NCI-H446 treated with DMSO at 0.1 percent for 48 hours (cell line): Measurements from ENCODE around the gene DAW1.
"Not testable (repeated sequence)": the region's sequence is repeated elsewhere in the genome, so short reads cannot be mapped to it uniquely, and the experiment has no call there.

ENCODE experiments used
- DNase-seq: peaks from one replicate; lab custom pipeline; 2025; lab: John Stamatoyannopoulos, UW

Gene DAW1, protein sequence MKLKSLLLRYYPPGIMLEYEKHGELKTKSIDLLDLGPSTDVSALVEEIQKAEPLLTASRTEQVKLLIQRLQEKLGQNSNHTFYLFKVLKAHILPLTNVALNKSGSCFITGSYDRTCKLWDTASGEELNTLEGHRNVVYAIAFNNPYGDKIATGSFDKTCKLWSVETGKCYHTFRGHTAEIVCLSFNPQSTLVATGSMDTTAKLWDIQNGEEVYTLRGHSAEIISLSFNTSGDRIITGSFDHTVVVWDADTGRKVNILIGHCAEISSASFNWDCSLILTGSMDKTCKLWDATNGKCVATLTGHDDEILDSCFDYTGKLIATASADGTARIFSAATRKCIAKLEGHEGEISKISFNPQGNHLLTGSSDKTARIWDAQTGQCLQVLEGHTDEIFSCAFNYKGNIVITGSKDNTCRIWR

DNA sequence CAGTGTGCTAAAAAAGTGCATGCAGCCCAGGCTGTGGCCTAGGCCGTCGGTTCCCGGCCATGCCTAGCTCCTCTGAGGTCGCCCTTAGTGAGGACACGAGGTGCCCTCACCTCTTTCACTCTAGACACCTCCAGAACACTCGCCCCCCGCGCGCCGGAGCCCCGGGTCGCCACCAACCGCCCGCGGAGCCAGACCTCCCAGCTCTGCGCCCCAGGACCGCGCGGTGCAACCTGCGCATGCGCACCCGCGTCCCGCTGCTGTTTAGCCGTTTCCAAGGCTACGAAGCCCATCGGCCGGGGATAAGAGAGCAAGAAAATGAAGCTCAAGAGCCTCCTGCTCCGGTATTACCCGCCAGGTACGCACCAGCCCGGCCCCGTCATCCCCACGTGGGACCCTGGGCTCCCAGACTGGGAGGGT lies at the start of gene DAW1:
Gene DAW1, plus strand, starts transcription at position 257 of the 417 bp plus-strand sequence. Its CDS starts 59 bp downstream, at position 316.
- DNase-seq, result no peak

DNA sequence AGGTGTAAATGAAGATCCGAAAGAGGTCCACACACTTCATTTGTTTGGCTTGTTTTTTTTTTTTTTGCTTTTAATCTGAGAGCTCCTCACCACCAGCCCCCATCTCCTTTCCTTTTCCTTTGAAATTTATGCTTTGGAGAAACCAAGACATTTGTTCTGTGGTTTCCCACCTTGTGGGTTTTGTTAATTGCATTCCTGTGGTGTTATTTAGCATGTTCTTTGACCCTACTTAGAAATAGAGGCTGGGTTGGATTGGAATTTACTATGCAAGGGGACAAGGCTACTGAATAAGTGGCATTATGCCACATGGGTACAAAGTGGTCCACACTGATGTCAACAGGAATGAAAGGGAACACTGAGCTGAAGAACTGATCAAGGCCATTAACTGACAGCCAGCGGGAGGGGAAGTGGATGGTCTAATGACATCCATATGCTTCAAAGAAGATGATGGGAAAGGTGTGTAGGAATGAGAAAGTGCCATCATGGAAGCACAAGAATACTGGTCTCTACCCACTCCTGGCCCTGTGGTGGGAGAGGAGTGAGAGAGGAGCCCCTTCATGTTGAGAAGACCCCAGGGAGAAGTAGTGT lies 48.9 kb upstream of the DAW1 start:
- no peak for DNase-seq

DNA sequence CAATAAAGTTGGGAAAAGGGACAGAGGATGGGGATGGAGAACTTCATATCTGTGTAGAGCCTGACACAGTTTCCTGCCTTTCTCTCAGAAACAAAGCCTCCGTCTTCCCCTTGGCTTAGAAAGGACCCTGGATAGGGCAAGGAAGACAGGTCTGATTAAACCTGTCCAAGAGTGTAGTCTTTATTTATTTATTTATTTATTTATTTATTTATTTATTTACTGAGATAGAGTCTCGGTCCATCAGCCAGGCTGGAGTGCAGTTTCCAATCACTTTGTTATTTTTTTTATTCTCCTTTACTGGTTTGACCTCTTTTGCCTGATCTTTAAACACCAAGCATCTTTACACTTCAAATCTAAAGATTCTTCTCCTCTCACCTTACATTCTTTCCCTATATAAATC lies 47.5 kb upstream of the DAW1 start:
- DNase-seq, result no peak

DNA sequence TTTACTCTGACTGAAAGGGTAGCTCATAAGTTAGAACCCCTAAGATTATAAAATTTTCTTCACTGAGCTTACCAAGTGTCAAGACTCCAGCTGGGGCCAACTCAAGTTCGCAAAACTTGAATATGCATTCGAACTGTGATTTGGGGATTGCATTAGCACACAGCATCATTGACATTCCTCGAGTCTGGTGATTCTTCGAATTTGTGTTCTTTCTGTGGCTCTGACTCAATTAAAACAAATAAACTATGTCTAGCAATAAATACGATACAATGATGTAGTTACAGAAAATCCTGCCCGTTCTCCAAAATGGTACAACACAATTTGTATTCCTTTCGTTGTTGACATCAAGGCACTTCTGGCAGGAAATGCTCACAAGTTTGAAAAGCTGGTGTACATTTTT lies 46.7 kb upstream of the DAW1 start:
- DNase-seq, result no peak

DNA sequence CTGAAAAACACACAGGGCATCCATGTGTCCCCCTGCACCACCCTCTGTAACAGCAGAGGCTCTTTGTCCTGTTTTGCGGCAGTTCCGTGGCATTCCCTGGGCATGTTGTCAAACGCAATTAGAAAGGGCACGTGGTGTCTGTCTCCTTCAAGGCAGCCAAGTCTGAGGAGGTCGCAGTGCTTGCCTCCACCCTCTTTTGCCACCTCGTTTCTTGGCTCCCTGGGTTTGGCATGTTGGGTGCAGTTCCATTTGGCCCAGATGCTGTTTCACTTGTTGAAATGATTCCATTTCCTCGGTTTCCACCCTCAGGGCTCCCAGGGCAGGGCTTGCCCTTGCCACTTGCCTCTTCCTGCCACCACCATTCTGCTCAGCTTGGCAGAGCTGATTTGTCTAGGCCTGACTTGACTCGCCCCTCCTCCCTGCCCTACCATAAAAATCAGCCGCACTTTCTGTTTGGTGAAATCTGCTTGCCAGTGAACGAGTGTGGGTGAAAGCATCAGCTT lies 45.4 kb upstream of the DAW1 start:
- DNase-seq, result no peak

DNA sequence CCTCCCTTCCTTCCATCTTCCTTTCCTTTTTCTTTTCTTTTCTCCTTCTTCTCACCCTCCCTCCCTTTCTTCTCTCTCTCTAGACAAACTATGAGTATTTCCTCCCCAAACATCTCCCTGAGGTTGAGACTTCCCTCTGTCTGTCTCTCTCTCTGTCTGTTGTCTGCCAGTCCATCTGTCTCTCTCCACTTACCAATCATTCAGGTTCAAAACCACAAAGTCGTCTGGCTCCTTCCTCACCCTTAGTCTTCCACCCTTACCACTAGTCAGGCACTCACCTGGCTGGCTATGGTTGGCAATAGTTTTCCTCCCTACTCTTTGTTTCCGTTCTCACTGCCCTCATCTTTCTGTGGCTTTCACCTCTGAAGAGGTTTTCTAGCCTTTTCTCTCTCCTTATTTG lies 44.9 kb upstream of the DAW1 start:
- no peak for DNase-seq

DNA sequence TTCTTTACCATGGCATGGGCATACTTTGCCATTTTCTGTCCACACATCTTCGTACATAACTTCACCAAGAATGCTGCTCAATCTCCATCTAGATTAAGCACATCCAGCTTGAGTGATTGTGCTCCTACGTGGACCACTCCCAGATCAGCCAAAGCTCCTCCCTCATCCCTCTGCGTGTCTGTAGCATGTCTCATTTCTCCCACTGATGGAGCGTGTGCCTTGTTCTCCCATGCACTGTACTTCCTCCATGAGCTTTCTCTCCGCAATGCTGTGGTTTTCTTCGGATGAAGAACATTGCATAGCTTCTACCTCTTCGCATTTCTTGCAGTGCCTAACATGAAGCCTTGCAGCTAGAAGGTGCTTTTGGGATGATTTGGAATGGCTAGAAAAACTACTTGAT lies 44.3 kb upstream of the DAW1 start:
- DNase-seq, result no peak

DNA sequence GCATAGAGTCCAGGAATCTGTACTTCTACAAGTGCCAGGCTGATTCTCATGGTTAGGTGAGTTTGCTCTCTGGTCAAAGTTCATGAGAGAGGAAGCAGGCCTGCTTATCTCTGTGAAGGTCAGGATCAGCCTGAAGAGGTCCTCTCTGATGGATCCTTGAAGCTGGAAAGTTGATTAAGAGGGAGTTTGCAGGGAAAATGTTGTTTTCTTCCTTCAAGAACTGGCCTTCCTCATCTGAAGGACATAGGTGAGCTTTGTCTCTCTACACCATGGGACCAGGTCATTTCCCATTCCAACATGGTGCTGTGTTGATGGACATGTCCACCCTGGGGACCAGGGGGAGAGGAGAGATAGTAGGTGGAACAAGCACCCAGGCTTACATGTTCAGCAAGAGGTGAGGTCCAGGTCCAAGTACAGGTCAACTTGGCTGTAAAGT lies 42.9 kb upstream of the DAW1 start:
- no peak for DNase-seq

DNA sequence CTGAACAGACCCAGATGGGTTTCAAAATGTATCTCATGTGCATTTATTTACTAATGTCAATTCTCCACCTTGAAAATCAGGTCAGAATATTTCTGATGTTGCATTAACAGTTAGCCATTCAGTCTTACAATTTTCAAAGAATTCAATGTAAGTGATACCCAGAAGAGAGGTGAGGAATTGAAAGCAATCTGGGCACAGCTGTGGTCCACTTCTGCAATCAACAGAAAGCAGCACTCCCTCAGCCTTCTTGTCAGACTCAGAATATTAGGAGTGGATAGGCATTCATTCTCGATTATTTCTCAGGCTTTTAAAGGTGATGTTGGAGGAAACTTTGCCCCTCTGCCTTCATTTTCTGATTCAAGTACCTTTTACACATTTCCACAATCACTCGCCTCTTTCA lies 42.1 kb upstream of the DAW1 start:
- DNase-seq, result no peak

DNA sequence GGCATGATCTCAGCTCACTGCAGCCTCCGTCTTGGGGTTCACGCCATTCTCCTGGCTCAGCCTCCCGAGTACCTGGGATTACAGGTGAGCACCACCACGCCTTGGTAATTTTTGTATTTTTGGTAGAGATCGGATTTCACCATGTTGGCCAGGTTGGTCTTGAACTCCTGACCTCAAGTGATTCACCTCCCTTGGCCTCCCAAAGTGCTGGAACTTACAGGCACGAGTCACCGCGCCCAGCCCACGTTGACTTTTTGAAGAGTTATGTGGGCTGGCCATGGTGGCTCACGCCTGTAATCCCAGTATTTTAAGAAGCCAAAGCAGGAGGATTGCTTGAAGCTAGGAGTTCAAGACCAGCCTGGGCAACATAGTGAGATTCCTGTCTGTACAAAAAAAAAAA lies 37.0 kb upstream of the DAW1 start:
- no peak for DNase-seq

DNA sequence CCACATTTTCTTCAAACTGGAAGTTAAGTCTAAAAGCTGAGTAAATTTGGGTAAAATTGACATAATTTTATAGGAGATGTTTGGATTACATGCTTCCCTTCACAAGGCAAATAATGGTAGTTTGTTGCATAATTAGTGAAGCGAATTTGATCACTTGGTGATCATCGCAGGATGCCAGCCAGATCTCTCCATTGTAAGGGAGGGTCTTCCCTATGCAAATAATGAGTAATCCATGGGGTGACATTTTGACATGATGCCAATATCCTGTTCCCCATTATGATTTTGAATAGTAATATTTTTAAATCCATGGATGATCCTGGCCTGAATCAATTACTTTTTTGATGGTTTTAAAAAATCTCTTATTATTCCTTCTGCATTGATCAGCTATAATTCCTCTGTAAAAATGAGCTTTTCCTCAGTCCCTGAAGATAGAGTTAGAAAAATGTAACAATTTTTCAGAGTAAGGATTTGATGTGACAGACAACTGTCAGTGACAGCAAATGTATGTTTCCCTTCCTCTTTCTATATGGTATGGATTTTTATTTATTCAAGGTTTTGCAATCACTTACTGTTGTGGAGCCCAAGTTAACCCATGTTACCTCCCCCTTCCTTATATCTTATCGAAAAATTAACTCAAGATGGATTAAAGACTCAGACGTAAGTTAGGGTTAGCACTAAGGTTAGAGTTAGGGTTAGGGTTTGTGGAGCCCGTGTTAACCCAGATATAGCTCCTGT lies 36.3 kb upstream of the DAW1 start:
- no peak for DNase-seq

DNA sequence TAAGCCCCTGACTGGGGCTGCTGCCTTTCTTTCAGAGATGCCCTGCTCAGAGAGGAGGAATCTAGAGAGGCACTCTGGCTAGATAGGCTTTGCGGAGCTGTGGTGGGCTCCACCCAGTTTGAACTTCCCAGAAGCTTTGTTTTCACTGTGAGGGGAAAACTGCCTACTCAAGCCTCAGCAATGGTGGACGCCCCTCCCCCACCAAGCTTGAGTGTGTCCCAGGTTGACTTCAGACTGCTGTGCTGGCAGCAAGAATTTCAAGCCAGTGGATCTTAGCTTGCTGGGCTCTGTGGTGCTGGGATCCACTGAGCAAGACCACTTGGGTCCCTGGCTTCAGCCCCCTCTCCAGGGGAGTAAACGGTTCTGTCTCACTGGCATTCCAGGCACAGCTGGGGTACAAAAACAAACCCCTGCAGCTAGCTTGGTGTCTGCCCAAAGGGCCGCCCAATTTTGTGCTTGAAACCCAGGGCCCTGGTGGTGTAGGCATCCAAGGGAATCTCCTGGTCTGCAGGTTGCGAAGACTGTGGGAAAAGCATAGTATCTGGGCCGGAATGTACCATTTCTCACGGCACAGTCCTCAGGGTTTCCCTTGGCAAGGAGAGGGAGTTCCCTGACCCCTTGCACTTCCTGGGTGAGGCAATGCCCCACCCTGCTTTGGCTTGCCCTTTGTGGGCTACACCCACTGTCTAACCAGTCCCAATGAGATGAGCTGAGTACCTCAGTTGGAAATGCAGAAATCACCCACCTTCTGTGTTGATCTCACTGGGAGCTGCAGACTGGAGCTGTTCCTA lies 31.9 kb upstream of the DAW1 start:
- DNase-seq, result not testable (repeated sequence)

DNA sequence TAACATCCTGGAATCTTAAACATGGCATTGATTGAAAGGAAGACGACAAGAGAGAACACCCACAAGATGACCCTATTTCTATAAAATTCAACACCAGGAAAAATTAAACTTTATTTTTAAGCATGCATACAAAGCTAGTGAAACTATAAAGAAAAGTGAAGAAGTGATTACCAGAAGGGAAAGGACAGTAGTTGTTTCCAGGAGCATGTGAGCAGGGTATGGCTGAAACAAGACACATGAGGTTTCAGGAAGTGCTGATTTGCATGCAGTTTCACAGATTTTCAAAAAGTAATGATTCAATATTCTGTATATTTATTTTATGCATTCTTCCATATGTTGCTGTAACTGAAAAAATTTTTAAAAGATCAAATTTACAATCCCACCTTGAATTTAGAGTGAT lies 24.6 kb upstream of the DAW1 start:
- no peak for DNase-seq

DNA sequence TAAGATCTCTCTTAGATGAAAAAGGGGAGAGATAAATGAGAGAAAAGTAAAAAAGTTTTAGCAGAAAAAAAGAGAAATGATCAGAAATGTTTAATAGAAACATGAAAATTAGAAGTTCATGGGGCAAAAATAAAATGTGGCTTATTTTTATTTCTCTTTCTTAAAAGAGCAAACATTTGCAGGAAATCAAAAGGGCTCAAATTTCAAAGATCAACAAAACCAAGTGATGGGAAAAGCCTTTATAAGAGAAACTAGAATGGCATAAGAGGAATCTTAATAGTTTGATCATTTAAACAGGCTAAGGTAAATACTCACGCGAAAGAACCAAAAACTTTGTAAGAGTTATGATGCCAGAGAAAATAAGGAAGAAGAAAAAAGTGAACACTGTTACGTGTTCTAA lies 23.3 kb upstream of the DAW1 start:
- no peak for DNase-seq

DNA sequence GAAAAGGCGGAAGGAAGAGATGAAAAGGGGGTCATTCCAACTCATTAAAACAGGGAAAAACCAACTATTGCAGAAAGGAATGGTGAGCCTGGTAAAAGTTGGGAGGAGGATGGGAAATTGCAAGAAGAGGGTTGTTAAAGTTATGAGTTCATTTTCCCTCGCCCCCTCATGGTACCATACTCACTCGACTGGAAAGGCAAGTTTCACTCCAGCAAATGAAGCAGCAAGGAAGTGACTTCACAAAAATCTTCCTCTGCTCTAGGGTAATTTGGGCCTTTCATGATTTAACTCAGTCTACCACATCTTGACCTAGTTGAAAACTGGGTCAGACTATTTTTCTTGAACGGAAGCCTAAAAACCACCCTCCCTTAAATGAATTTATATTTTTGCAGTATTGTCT lies 22.8 kb upstream of the DAW1 start:
- DNase-seq, result no peak

DNA sequence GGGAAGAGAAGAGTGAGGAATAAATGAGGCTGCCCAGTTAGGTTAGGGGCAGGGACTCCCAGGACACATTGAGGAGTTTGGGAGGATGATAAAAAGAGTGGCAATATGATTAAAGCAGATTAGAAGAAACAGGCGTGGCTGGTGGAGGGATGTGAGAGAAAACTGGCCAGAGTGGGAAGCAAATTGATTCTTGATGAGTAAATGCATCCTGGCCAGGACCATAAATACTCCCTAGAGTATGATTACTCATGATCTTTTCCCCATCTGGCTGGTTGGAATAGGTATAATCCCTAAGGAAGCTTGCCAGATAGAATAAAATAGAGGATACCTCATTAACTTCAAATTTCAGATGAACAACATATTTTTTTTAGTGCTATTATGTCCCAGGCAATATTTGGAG lies 21.5 kb upstream of the DAW1 start:
- no peak for DNase-seq

DNA sequence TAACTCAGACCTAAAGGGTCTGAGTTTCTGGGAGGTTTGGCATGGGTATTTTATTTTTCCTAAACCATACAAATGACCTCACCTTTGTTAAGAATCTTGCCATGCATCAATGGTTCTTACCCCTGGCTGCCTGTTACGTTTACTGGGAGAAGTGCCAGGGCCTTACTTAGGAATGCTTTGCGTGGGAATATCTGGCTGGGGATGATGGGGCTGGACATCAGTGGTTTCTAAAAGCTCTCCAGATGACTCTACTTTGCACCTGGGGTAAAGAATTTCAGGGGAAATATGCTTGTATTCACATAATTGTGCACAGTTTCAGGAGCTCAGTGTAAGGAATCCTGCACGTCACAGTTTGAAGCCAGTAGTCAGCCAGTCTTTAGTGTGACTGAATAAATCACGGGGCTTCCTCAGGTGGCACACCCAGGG lies 18.2 kb upstream of the DAW1 start:
- DNase-seq, result no peak

DNA sequence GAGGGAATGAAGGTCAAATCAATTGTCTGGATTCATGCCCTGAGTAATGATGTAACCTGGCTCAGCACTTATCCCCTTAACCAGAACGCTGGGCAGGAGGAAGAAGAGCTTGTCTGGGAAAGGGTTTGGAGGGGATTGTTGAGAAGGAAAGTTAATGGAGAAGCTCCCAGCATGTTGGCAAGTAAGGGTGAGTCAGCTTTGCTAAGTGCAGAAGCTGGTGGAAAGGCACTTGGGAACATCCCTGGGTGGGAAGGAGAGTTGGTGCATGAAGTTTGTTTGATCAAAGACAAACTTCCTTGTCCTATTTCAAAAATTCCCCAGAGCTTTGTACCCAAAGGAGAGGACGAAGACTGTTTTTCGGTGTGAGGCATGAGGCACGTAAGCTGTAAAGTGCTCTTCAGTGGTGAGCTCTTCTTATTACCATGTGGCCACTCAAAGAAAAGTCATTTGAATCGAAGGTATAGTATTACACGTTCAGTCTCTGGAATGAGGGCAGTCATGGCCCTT lies 17.6 kb upstream of the DAW1 start:
- DNase-seq, result no peak

DNA sequence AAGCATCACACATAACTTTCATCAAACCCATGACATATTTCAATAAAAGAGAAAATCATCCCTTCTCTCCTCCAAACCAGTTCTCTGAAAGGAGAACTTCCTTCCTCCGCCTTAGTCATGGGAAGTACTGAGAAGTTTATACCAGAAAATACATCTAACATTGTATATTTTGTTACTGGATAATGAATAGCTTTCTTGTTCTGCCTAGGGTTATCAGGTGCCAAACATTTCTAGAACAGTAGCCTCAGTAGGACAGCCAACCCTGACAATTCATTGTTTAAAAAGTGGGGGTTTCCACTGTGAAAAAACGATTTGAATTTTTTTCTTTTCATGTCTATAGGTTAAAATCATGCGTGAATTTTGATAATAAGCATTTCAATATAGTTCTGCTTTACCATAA lies 16.0 kb upstream of the DAW1 start:
- no peak for DNase-seq

DNA sequence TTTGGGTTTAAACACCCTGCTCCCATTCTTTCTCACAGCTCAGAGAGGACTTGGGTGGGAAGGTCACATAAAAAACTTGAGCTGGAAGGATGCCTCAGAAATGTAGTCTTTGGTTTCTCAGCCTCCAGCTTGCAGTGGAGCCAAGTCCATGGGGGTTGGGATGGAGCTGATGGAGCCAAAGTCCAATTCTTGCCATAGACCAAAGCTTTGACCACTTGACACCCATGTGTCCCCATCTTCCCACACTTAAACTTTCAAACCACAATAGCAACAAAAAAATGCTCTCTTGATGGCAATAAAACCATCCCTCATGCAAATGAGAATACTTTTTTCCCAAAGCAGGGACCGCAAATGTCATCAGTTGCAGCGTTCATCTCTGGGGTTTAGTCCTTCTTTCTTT lies 14.7 kb upstream of the DAW1 start:
- no peak for DNase-seq

DNA sequence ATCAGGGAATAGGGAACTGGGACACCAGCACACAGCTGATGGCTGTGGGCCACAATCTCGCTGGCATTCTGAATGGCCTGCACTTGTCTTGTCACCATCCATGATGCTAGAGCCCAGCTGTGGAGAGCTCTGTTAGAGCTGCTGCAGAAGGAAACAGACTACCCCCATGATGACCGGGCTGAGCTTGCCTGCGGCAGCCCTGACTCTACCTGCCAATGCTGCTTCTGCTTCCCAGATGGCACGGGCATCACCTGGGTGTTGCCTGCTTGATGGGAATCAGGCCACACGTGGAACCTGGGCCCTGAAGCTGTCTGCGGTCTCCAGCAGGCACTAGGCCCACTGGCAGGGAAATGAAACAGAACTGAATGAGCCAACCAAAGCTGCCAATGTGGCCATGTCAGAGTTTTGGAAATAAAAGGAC lies 11.2 kb upstream of the DAW1 start:
- no peak for DNase-seq

DNA sequence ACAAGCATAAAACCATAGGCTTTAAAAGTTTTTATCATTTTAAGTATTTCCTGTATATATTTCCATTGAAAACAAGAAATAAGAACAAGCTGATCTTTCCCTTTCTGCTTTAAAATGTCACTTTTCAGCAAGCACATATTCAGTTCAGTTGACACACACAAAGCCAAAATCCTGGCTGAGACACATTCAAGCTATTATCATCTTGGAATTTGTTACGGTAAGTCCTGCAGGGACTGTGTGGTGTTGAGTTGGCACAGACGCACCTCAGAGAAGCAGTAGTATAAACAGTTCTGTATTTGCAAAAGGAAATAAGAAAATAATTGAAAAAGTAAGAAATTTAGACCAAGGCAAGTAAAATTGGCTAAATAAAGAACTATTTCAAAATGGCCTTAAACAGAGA lies 10.4 kb upstream of the DAW1 start:
- no peak for DNase-seq
